Endothelial cell of umbilical vein (primary cell): ENCODE measurements around the gene UBE2F.

Experiments used
- CTCF ChIP-seq, 2 donors: IDR thresholded peaks; 1 replicate in 1 of 2; 2 replicates in 1 of 2; pipeline ENCODE4 v1.5.1; 2011; ENCODE audit warnings: low read length in 2 of 2, mild to moderate bottlenecking in 2 of 2, moderate library complexity in 2 of 2, control low read depth in 1 of 2, inconsistent platforms in 1 of 2, low read depth in 1 of 2; ENCODE audit not compliant: insufficient read depth in 1 of 2; ENCODE audit errors: extremely low read depth in 1 of 2
- EZH2 ChIP-seq: IDR thresholded peaks from 2 replicates; pipeline ENCODE4 v1.6.1; 2012; ENCODE audit warnings: borderline replicate concordance, low read depth, mild to moderate bottlenecking, moderate library complexity, low read length, inconsistent platforms; ENCODE audit not compliant: severe bottlenecking
- POLR2A ChIP-seq: IDR thresholded peaks from 2 replicates; pipeline ENCODE4 v1.6.1; 2012; ENCODE audit warnings: low read depth, mild to moderate bottlenecking, control low read depth, low read length

DNA sequence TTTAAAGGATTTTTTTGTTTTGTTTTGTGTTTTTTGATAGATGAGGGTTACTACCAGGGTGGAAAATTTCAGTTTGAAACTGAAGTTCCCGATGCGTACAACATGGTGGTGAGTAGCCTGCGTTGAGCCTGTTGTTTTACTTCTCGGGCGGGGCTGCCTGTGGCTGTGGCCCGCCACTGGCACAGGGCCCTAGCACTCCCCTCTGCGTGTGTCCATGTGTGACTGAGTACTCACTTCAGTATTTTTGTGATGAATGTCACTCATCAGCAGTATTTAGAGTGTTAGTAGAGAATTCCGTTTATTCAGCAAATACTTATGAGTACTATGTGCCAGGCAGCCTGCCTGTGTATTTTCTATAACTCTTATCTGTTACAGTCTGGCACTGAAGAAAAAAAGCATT, 49.7 kb downstream of the UBE2F start:
- TF ChIP-seq EZH2 (no peak), CTCF (IDR thresholded peaks at IDR 0.05; ENCODE audit: extremely low read depth in 1 of 2, insufficient read depth in 1 of 2, low read depth in 1 of 2, low read length in 2 of 2) (no peak), POLR2A (no peak)
